Transverse colon (tissue), 4 donors: ENCODE data around the gene PIR. TPM values are rescaled to one million over a fixed set of nuclear protein-coding genes. Genes with fewer than 3 reads are reported as not detected.

ENCODE experiments used
- DNase-seq: peaks from one replicate; pipeline ENCODE4 v3.0.0-alpha.2; 2019
- H3K27ac ChIP-seq, 4 donors: fragments of 200-600 bp; sonication (generic); 2 replicates each; pipeline ENCODE4 v1.5.1; 2016 to 2018; ENCODE audit warnings: inconsistent platforms in 4 of 4
- H3K27me3 ChIP-seq: fragments of 200-600 bp; sonication (generic); 2 replicates; pipeline ENCODE4 v1.5.1; 2017; ENCODE audit warnings: inconsistent platforms
- H3K36me3 ChIP-seq, 4 donors: fragments of 200-600 bp; sonication (generic); 2 replicates each; pipeline ENCODE4 v1.5.1; 2017 to 2019; ENCODE audit warnings: inconsistent platforms in 4 of 4
- H3K4me1 ChIP-seq, 4 donors: fragments of 200-600 bp; sonication (generic); 2 replicates each; pipeline ENCODE4 v1.5.1; 2017 to 2020; ENCODE audit warnings: inconsistent platforms in 4 of 4
- H3K4me3 ChIP-seq, 4 donors: fragments of 200-600 bp; sonication (generic); 1 replicate in 1 of 4; 2 replicates in 3 of 4; pipeline versions ENCODE4 v1.5.1 to v1.6.1; 2017 to 2019; ENCODE audit warnings: inconsistent platforms in 4 of 4
- H3K9me3 ChIP-seq, 2 donors: fragments of 200-600 bp; sonication (generic); 2 replicates each; pipeline ENCODE4 v1.5.1; 2017 to 2019; ENCODE audit warnings: inconsistent platforms in 2 of 2
- EP300 ChIP-seq: sonication (generic); formaldehyde crosslinking; IDR thresholded peaks from one replicate; pipeline ENCODE4 v1.6.1; 2017; ENCODE audit warnings: antibody characterized with exemption, low read depth
- POLR2A ChIP-seq: fragments of 450-650 bp; IDR thresholded peaks from one replicate; pipeline ENCODE4 v1.6.1; 2016; ENCODE audit warnings: antibody characterized with exemption, mild to moderate bottlenecking, moderate library complexity
- POLR2AphosphoS5 ChIP-seq, 3 donors: sonication (generic); formaldehyde crosslinking; IDR thresholded peaks; one replicate each; pipeline ENCODE4 v1.6.1; 2016; ENCODE audit warnings: antibody characterized with exemption in 3 of 3
- WGBS, 2 donors: methylation state at CpG; one replicate each; pipeline ENCODE4 v1.1.5; 2018; ENCODE audit warnings: low coverage in 1 of 2; 5-methylcytosine and 5-hydroxymethylcytosine counted together
- in situ Hi-C, 4 donors: fragments of 200-750 bp; cut with MboI; loops; one replicate each; pipeline versions ENCODE4 v1.15.0 to v1.15.1; 2017; ENCODE audit warnings: low sequenced_read_pairs in 3 of 4, low pct_ligation_motif_present in 1 of 4, low pct_unique_long_range_greater_than_20kb in 1 of 4
- intact Hi-C: fragments of 100-400 bp; cut with DNase I; formaldehyde crosslinking; loops from one replicate; pipeline ENCODE4 v1.15.1; 2023; ENCODE audit warnings: low total_unique reads
- total RNA-seq, 4 donors: library from RNA; depleted of rRNA; stranded (reverse); fragments of >200 nt; gene quantifications; one replicate each; pipeline ENCODE4 v1.1.0, GENCODE V29; 2016
- TF ChIP-seq, protein P1 (sequence below), 5 experiments: fragments of 200-600 bp in 3 of 5; fragments of 450-650 bp in 2 of 5; sonication (generic) in 3 of 5; IDR thresholded peaks; 1 replicate in 2 of 5; 2 replicates in 3 of 5; pipeline ENCODE4 v1.5.1; 2016 to 2017; ENCODE audit warnings: antibody characterized with exemption in 5 of 5, inconsistent platforms in 3 of 5, mild to moderate bottlenecking in 2 of 5, moderate library complexity in 1 of 5

Gene PIR
- total RNA-seq, 4 donors from 2014 or later, result 10.0 to 85.8 (median 11.6) TPM; not detected in 1

GRCh38 chrX:15524417-15524816, 31.3 kb upstream of the PIR start:
- in situ Hi-C loops (no loop called here), intact Hi-C loops (no loop called here)
- TF ChIP-seq, protein P1, sequence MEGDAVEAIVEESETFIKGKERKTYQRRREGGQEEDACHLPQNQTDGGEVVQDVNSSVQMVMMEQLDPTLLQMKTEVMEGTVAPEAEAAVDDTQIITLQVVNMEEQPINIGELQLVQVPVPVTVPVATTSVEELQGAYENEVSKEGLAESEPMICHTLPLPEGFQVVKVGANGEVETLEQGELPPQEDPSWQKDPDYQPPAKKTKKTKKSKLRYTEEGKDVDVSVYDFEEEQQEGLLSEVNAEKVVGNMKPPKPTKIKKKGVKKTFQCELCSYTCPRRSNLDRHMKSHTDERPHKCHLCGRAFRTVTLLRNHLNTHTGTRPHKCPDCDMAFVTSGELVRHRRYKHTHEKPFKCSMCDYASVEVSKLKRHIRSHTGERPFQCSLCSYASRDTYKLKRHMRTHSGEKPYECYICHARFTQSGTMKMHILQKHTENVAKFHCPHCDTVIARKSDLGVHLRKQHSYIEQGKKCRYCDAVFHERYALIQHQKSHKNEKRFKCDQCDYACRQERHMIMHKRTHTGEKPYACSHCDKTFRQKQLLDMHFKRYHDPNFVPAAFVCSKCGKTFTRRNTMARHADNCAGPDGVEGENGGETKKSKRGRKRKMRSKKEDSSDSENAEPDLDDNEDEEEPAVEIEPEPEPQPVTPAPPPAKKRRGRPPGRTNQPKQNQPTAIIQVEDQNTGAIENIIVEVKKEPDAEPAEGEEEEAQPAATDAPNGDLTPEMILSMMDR (IDR thresholded peaks at IDR 0.05), result no peak
- H3K27me3 ChIP-seq, result no peaks in the 10 kb centered on the region
- H3K4me1 ChIP-seq, result no peaks in the 10 kb centered on the region
- DNase-seq, result no peak
- H3K27ac ChIP-seq, result no peak overlapping the region
- no peaks in the 10 kb centered on the region for H3K36me3 ChIP-seq
- H3K4me3 ChIP-seq, result no peak overlapping the region
- no peaks in the 10 kb centered on the region for H3K9me3 ChIP-seq

GRCh38 chrX:15523088-15523487, 30.0 kb upstream of the PIR start:
- Histone ChIP-seq H3K9me3 (no peaks in the 10 kb centered on the region), H3K36me3 (no peaks in the 10 kb centered on the region), H3K4me1 (no peaks in the 10 kb centered on the region), H3K27me3 (no peaks in the 10 kb centered on the region), H3K4me3 (no peak overlapping the region), H3K27ac (no peak overlapping the region)
- no peak for DNase-seq
- TF ChIP-seq, protein P1 (IDR thresholded peaks at IDR 0.05), result no peak
- no peak for TF ChIP-seq EP300
- no peak for TF ChIP-seq POLR2AphosphoS5 (IDR thresholded peaks at IDR 0.05)
- no peak for TF ChIP-seq POLR2A
- intact Hi-C loops (no loop called here), in situ Hi-C loops (no loop called here)

DNA sequence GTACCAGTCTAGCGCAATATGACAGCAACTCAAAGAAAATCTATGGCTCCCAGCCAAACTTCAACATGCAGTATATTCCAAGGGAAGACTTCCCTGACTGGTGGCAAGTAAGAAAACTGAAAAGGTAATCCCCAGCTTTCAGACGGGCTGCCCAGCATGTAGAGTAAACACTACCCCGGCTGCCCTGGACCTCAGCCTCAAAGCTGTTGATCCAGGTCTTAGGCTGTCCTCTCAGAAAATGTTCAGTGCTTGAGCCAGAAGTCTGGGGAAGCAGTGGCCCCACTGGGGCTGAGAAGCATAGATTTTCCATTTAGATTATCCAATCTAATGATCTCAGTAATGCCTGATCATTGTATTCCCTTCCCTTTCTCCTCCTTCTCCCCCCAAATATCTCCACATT, 29.3 kb upstream of the PIR start:
- Histone ChIP-seq H3K27me3 (no peaks in the 10 kb centered on the region), H3K9me3 (no peaks in the 10 kb centered on the region), H3K36me3 (no peaks in the 10 kb centered on the region), H3K4me1 (no peaks in the 10 kb centered on the region), H3K4me3 (no peak overlapping the region), H3K27ac (no peak overlapping the region)
- intact Hi-C loops (no loop called here), in situ Hi-C loops (no loop called here)
- no peak for DNase-seq
- WGBS, 2 donors, result 79% methylated on average over 3 of the region's 3 CpGs; no CpG with 5 or more reads in 1 of the 2 donors
- TF ChIP-seq EP300 (no peak), POLR2AphosphoS5 (IDR thresholded peaks at IDR 0.05) (no peak)
- TF ChIP-seq, protein P1 (IDR thresholded peaks at IDR 0.05), result no peak

DNA sequence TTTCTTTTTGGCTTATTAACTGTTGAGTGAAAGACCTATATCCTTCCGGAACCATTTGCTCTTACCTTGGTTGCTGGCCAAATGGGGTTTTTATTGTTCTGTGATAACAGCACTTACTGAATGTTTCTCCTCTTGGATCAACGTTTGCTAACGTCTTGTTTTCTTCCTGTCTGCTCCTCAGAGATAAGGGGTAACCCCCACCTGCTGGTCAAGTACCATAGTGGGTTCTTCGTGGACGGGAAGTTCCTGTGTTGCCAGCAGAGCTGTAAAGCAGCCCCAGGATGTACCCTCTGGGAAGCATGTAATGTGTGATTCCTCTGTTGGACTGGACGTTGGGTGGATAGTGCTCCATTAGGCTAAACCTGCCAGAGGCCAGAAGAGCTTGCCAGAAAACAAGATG, 22.8 kb upstream of the PIR start:
- no peak for TF ChIP-seq POLR2AphosphoS5 (IDR thresholded peaks at IDR 0.05)
- TF ChIP-seq, protein P1 (IDR thresholded peaks at IDR 0.05), result no peak
- no peak for TF ChIP-seq EP300
- TF ChIP-seq POLR2A, result no peak
- Histone ChIP-seq H3K9me3 (no peaks in the 10 kb centered on the region), H3K27me3 (no peaks in the 10 kb centered on the region), H3K4me3 (no peak overlapping the region), H3K27ac (no peak overlapping the region), H3K36me3 (no peaks in the 10 kb centered on the region), H3K4me1 (no peaks in the 10 kb centered on the region)
- intact Hi-C loops, result no loop called here
- no peak for DNase-seq
- in situ Hi-C loops, result no loop called here
- 21% methylated on average over 6 of the region's 6 CpGs; no CpG with 5 or more reads in 1 of the 2 donors for WGBS, 2 donors
